ENCODE data around the gene TGFBR3. TPM values are rescaled to one million over a fixed set of nuclear protein-coding genes. Genes with fewer than 3 reads are reported as not detected.

Gene TGFBR3
- total and polyA plus RNA-seq, 9 of the 15 experiments (the other 6 are each of a cell fraction or from before 2014, with no cell fraction given), result 3.6 to 32.4 (median 15.6) TPM

- no peak for ATAC-seq
- Histone ChIP-seq H3K36me3 (ENCODE audit: control insufficient read depth, insufficient read depth, low read length) (no peaks in the 10 kb centered on the region), H3K4me3 (no peak overlapping the region), H3K27ac (ENCODE audit: extremely low read depth, low read depth, low read length) (no peak overlapping the region), H3K9me3 (replicated peaks; ENCODE audit: control insufficient read depth, insufficient read depth, low read depth, low read length) (no peaks in the 10 kb centered on the region), H3K9me1 (ENCODE audit: control insufficient read depth, insufficient read depth, low read length) (no peaks in the 10 kb centered on the region), H3K27me3 (ENCODE audit: control insufficient read depth in 2 of 2, insufficient read depth in 2 of 2, low read length in 2 of 2) (no peaks in the 10 kb centered on the region), H2AFZ (ENCODE audit: low read depth, low read length) (no peak overlapping the region), H3K79me2 (ENCODE audit: control insufficient read depth, insufficient read depth, low read length) (peaks cover 43% of the 10 kb centered on the region), H3K4me2 (ENCODE audit: insufficient read depth, low read length) (no peak overlapping the region), H4K20me1 (replicated peaks; ENCODE audit: control insufficient read depth, insufficient read depth, low read length) (0 out of 2 replicates have a peak, but pooled peaks cover 1% of the 10 kb centered on the region), H3K9ac (ENCODE audit: insufficient read depth in 1 of 2, low read depth in 2 of 2, low read length in 2 of 2) (no peak overlapping the region), H3K4me1 (replicated peaks in 1 of 2; ENCODE audit: control insufficient read depth in 2 of 2, insufficient read depth in 2 of 2, low read length in 2 of 2) (peaks cover 9 to 16% of the 10 kb centered on the region in 2 experiments; a peak in 3 of 5 replicates)
- no peak for TF ChIP-seq ZNF449 (CRISPR knock-in tag; IDR thresholded peaks at IDR 0.05)
- no peak for TF ChIP-seq RBM25 (IDR thresholded peaks at IDR 0.05; ENCODE audit: low read depth, low read length, severe bottlenecking)
- intact Hi-C loops (cut with micrococcal nuclease) (loop anchor here (5.0 to 10.0 kb wide), 2 partner anchors 166 to 264 kb away; no protein-coding TSS in a partner anchor), in situ Hi-C loops (cut with MboI) (no loop called here)
- 59% methylated on average over 3 of the region's 3 CpGs for WGBS (ENCODE audit: insufficient coverage, low coverage, missing lambda C conversion rate)
- no peak for FAIRE-seq
- CTCF ChIA-PET (ENCODE audit: low intra/inter-chr PET ratio), result interaction anchor here (0.7 kb wide), 1 partner anchor 16 kb away, joined by 4 read pairs; no protein-coding TSS in a partner anchor
- POLR2A ChIA-PET, result no interaction called here
- DNase-seq (ENCODE audit: extremely low read depth in 1 of 4, low spot score in 3 of 4), result no peak
- BruUV-seq (replicated peaks), result no TSS peak
Measured at GRCh38 chr1:91881280-91881679, 4.7 kb downstream of the TGFBR3 start.

GRCh38 chr1:91879733-91880132, 6.2 kb downstream of the TGFBR3 start:
- intact Hi-C loops (cut with micrococcal nuclease) (loop anchor here (5.0 to 10.0 kb wide), 2 partner anchors 165 to 262 kb away; no protein-coding TSS in a partner anchor), in situ Hi-C loops (cut with MboI) (no loop called here)
- no peaks in the 10 kb centered on the region for H3K9me1 ChIP-seq (ENCODE audit: control insufficient read depth, insufficient read depth, low read length)

More at GRCh38 chr1:91879733-91880132, 6.2 kb downstream of the TGFBR3 start:
- Histone ChIP-seq H3K79me2 (ENCODE audit: control insufficient read depth, insufficient read depth, low read length) (peaks cover 40% of the 10 kb centered on the region), H3K4me3 (no peak overlapping the region), H2AFZ (ENCODE audit: low read depth, low read length) (no peak overlapping the region), H3K4me2 (ENCODE audit: insufficient read depth, low read length) (no peak overlapping the region), H3K27me3 (ENCODE audit: control insufficient read depth in 2 of 2, insufficient read depth in 2 of 2, low read length in 2 of 2) (no peaks in the 10 kb centered on the region), H3K4me1 (replicated peaks in 1 of 2; ENCODE audit: control insufficient read depth in 2 of 2, insufficient read depth in 2 of 2, low read length in 2 of 2) (peaks cover under 1 to 8% of the 10 kb centered on the region in 2 experiments; a peak in 2 of 5 replicates), H4K20me1 (replicated peaks; ENCODE audit: control insufficient read depth, insufficient read depth, low read length) (0 out of 2 replicates have a peak, but pooled peaks cover 4% of the 10 kb centered on the region), H3K27ac (ENCODE audit: extremely low read depth, low read depth, low read length) (no peak overlapping the region), H3K36me3 (ENCODE audit: control insufficient read depth, insufficient read depth, low read length) (no peaks in the 10 kb centered on the region), H3K9ac (ENCODE audit: insufficient read depth in 1 of 2, low read depth in 2 of 2, low read length in 2 of 2) (no peak overlapping the region), H3K9me3 (replicated peaks; ENCODE audit: control insufficient read depth, insufficient read depth, low read depth, low read length) (no peaks in the 10 kb centered on the region)
- ChIA-PET POLR2A (interaction anchor here (0.7 kb wide), 1 partner anchor 16 kb away, joined by 3 read pairs; no protein-coding TSS in a partner anchor), CTCF (ENCODE audit: low intra/inter-chr PET ratio) (no interaction called here)
- ATAC-seq (no peak), DNase-seq (ENCODE audit: extremely low read depth in 1 of 4, low spot score in 3 of 4) (no peak), FAIRE-seq (no peak)
- TF ChIP-seq CBX1 (IDR thresholded peaks at IDR 0.05; ENCODE audit: low read depth) (no peak), PHB2 (IDR thresholded peaks at IDR 0.05; ENCODE audit: low read depth) (no peak), MTA1 (IDR thresholded peaks at IDR 0.05; ENCODE audit: borderline replicate concordance) (no peak), SP2 (IDR thresholded peaks at IDR 0.05; ENCODE audit: extremely low read depth, low read depth, low read length, poor library complexity, severe bottlenecking) (no peak), HMBOX1 (IDR thresholded peaks at IDR 0.05) (no peak), RNF219 (CRISPR knock-in tag; IDR thresholded peaks at IDR 0.05) (no peak), KDM5B (IDR thresholded peaks at IDR 0.05; ENCODE audit: insufficient replicate concordance, low read depth, low read length) (no peak), YBX1 (IDR thresholded peaks at IDR 0.05) (no peak), CHCHD3 (CRISPR knock-in tag; IDR thresholded peaks at IDR 0.05) (no peak), ELF4 (CRISPR knock-in tag; IDR thresholded peaks at IDR 0.05) (no peak)
- no TSS peak for BruUV-seq (replicated peaks)
